SH-SY5Y (cell line): ENCODE measurements around the gene CMC1.

Experiments
- GATA2 ChIP-seq: IDR thresholded peaks from 2 replicates; pipeline ENCODE4 v1.6.1; 2011; ENCODE audit warnings: mild to moderate bottlenecking, low read depth, low read length
- GATA3 ChIP-seq: IDR thresholded peaks from 2 replicates; pipeline ENCODE4 v1.6.1; 2011; ENCODE audit warnings: low read depth, mild to moderate bottlenecking, low read length, moderate library complexity

DNA sequence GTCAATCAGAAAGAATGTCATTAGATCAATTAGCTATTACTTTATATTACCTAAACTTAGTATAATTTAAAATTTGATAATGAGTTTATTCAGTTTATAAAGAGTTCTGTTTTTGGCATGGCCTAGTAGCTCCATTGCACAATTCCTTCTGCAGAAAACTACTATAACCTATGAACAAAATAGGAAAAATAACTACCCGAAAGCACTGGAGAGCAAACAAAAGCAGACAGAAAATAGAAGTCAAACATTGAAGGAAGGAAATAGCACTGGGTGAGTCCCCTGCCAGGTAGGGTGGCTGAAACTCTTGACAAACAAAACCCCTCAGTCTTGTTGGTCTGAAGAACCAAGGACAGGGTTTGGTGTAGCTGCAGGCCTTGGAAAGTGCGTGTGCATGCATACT is 37.5 kb downstream of the CMC1 start:
- TF ChIP-seq GATA3: no peak
- TF ChIP-seq GATA2: no peak
